SU-DHL-6 (cell line): ENCODE measurements around the gene CORT.

Source experiments
- EZH2phosphoT487 ChIP-seq: fragments of 200-600 bp; sonication (generic), shearing (Covaris generic); conservative IDR thresholded peaks from 2 replicates; pipeline ENCODE4 v1.6.1; 2018; ENCODE audit warnings: mild to moderate bottlenecking, antibody characterized with exemption, low read length, moderate library complexity, mixed read lengths
- TF ChIP-seq, protein P1 (sequence below): fragments of 200-600 bp; sonication (generic); IDR thresholded peaks from one replicate; pipeline ENCODE4 v1.5.1; 2017; ENCODE audit warnings: antibody characterized with exemption, mild to moderate bottlenecking, low read length, moderate library complexity; ENCODE audit not compliant: insufficient read depth, poor library complexity, severe bottlenecking

DNA sequence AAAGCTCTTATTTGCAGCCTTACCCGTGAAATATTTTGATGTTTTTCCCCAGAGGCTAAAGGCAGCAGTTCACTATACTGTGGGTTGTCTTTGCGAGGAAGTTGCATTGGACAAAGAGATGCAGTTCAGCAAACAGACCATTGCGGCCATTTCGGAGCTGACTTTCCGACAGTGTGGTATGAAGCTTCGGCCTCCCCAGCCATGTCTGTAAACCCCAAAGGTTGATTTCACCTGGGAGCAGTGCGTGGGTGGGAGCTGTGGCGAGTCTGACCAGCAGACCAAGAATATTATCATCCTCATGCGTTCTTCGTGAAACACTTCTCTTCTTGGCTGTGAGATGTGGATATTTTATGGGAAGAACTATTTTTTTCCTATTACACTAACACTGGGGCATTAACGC lies 16.0 kb upstream of the CORT start:
- TF ChIP-seq, protein P1, sequence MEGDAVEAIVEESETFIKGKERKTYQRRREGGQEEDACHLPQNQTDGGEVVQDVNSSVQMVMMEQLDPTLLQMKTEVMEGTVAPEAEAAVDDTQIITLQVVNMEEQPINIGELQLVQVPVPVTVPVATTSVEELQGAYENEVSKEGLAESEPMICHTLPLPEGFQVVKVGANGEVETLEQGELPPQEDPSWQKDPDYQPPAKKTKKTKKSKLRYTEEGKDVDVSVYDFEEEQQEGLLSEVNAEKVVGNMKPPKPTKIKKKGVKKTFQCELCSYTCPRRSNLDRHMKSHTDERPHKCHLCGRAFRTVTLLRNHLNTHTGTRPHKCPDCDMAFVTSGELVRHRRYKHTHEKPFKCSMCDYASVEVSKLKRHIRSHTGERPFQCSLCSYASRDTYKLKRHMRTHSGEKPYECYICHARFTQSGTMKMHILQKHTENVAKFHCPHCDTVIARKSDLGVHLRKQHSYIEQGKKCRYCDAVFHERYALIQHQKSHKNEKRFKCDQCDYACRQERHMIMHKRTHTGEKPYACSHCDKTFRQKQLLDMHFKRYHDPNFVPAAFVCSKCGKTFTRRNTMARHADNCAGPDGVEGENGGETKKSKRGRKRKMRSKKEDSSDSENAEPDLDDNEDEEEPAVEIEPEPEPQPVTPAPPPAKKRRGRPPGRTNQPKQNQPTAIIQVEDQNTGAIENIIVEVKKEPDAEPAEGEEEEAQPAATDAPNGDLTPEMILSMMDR, result no peak
- no peak for TF ChIP-seq EZH2phosphoT487
